Fibroblast of lung (primary cell): ENCODE results near the gene RCCD1.

Source experiments
- EZH2 ChIP-seq: IDR thresholded peaks from 2 replicates; pipeline ENCODE4 v1.5.1; 2012; ENCODE audit warnings: low read length, control low read depth, mild to moderate bottlenecking; ENCODE audit errors: missing control alignments
- TF ChIP-seq, protein P1 (sequence below), 2 donors: IDR thresholded peaks in 1 of 2; conservative IDR thresholded peaks in 1 of 2; 1 replicate in 1 of 2; 2 replicates in 1 of 2; pipeline ENCODE4 v1.5.1; 2011 to 2012; ENCODE audit warnings: low read length in 2 of 2, control low read depth in 1 of 2, inconsistent platforms in 1 of 2, low read depth in 1 of 2, mild to moderate bottlenecking in 1 of 2

DNA sequence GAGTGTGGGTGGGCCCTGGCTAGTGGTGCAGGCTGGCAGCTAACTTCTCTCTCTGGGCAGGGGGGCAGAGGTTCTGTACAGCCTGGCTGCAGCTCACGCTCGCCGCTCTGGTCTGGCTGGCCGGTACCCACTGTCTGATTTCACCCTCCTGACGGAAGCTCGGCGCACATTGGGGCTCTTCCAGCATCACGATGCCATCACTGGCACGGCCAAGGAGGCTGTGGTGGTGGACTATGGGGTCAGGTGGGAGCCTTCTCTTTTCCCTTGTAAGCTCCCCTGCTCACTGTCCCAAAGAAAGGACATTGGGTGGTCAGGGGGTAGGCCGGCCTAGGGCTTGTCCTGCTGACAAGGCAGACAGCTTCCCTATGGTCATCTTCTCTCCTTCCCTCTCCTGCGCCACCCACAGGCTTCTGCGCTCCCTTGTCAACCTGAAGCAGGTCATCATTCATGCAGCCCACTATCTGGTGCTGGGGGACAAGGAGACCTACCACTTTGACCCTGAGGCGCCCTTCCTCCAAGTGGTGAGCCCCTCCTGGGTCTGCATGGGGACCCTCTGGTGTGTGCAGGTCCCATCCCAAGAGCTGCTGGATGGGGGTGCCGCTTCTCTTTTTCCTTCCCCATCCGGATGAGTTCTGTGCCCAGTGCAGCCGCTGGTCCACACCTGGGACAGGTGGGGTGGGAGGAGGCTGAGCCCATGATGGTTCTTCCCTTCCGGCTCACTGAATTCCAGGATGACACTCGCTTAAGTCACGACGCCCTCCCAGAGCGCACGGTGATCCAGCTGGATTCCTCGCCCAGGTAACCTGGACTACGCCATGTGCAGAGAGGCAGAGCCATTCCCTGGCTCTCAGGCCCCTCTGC lies 44.0 kb upstream of the RCCD1 start:
- TF ChIP-seq, protein P1, sequence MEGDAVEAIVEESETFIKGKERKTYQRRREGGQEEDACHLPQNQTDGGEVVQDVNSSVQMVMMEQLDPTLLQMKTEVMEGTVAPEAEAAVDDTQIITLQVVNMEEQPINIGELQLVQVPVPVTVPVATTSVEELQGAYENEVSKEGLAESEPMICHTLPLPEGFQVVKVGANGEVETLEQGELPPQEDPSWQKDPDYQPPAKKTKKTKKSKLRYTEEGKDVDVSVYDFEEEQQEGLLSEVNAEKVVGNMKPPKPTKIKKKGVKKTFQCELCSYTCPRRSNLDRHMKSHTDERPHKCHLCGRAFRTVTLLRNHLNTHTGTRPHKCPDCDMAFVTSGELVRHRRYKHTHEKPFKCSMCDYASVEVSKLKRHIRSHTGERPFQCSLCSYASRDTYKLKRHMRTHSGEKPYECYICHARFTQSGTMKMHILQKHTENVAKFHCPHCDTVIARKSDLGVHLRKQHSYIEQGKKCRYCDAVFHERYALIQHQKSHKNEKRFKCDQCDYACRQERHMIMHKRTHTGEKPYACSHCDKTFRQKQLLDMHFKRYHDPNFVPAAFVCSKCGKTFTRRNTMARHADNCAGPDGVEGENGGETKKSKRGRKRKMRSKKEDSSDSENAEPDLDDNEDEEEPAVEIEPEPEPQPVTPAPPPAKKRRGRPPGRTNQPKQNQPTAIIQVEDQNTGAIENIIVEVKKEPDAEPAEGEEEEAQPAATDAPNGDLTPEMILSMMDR (conservative IDR thresholded peaks at IDR 0.05 in 1 of 2, IDR thresholded peaks at IDR 0.05 in 1 of 2; ENCODE audit: low read depth in 1 of 2, low read length in 2 of 2), result no peak
- TF ChIP-seq EZH2, result no peak
